ENCODE data around the gene CCZ1. TPM values are rescaled to one million over a fixed set of nuclear protein-coding genes. Genes with fewer than 3 reads are reported as not detected.
"Not testable (repeated sequence)": the region's sequence is repeated elsewhere in the genome, so short reads cannot be mapped to it uniquely, and the experiment has no call there.

Gene CCZ1
- total and polyA plus RNA-seq, 2 of the 4 experiments (the other 2 are of a cell fraction) = 25.4 to 28.7 TPM

DNA sequence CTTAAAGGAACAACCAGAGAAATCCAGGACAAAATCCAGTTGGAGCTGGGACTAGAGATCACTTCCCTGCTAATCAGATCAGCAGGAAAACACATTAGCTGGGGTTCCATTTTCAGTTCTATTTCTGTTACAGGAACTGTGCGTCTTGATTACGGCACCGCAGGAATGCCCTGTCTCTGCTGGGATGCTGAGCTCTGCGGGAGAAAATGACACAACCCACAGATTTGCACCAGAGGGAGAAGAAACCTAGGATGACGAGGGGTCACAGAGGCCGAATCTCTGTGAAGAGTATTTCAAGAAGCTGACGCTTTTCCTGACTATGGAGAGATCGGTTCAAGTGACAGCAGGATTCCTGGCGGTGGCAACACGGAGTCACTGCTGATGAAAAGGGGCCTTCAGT, 31.8 kb downstream of the CCZ1 start:
- H2BK20ac ChIP-seq (ENCODE audit: low read depth, low read length); intact Hi-C loops (cut with micrococcal nuclease); H3K56ac ChIP-seq (ENCODE audit: extremely low read depth, insufficient read depth, low read length); ATAC-seq (ENCODE audit: low read depth); H3K18ac ChIP-seq (ENCODE audit: low read depth, low read length); H3K9me3 ChIP-seq (ENCODE audit: control insufficient read depth, insufficient read depth, low read length); H2AK9ac ChIP-seq (replicated peaks; ENCODE audit: low read depth, low read length, poor library complexity); dilution Hi-C loops (cut with HindIII; ENCODE audit: low sequenced_read_pairs, unreplicated experiment); H4K8ac ChIP-seq (ENCODE audit: low read depth in 2 of 2, low read length in 2 of 2); H2BK120ac ChIP-seq (ENCODE audit: low read depth, low read length); H2BK5ac ChIP-seq (ENCODE audit: low read depth, low read length, poor library complexity, severe bottlenecking); H4K91ac ChIP-seq (ENCODE audit: insufficient read depth, low read depth, low read length); H2AFZ ChIP-seq (replicated peaks; ENCODE audit: low read length, poor library complexity); H3K27ac ChIP-seq (ENCODE audit: insufficient read depth, low read length); BruUV-seq (replicated peaks); H3K4me1 ChIP-seq (ENCODE audit: control insufficient read depth, insufficient read depth, low read length); POLR2A ChIA-PET (ENCODE audit: unreplicated experiment); H3K4me3 ChIP-seq (ENCODE audit: insufficient read depth, low read depth, low read length); H3K14ac ChIP-seq (replicated peaks; ENCODE audit: low read depth, low read length); DNase-seq; H3K79me1 ChIP-seq (ENCODE audit: low read depth in 1 of 2, low read length in 2 of 2); H2BK15ac ChIP-seq (ENCODE audit: low read depth, low read length); H3K9ac ChIP-seq (ENCODE audit: low read depth, low read length); H4K5ac ChIP-seq (ENCODE audit: low read depth, low read length); H3K4ac ChIP-seq (ENCODE audit: low read depth, low read length); H3K9me1 ChIP-seq (ENCODE audit: insufficient read depth, low read length); H3K4me2 ChIP-seq (ENCODE audit: low read depth, low read length); CTCF ChIA-PET; H3K27me3 ChIP-seq (ENCODE audit: control insufficient read depth, insufficient read depth, low read length); H4K20me1 ChIP-seq (ENCODE audit: insufficient read depth, low read length); in situ Hi-C loops (cut with MboI; ENCODE audit: low sequenced_read_pairs); H3K36me3 ChIP-seq (ENCODE audit: control insufficient read depth, insufficient read depth, low read length); H3K23ac ChIP-seq (ENCODE audit: low read depth, low read length); H2AK5ac ChIP-seq (ENCODE audit: low read depth, low read length): not testable (repeated sequence)
- WGBS, 2 experiments (ENCODE audit: extremely low coverage in 2 of 2, insufficient read length in 1 of 2) = no CpG with 5 or more reads among the region's 10 CpGs

DNA sequence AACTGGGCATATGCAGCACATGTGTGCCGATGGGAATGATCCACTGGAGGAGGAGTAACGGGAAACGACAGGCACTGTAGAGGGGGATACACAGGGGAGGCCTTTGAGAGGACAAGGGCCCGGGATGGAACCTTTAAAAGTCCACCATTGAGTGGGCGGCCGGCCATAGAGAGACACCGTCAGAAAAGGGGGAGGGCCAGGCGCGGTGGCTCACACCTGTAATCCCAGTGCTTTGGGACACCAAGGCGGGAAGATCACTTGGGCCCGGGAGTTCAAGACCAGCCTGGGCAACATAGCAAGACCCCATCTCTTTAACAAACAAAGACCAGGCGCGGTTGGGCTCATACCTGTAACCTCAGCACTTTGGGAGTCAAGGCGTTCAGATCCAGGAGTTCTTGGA, 32.7 kb downstream of the CCZ1 start:
- H3K79me1 ChIP-seq (ENCODE audit: low read depth in 1 of 2, low read length in 2 of 2); H3K27me3 ChIP-seq (ENCODE audit: control insufficient read depth, insufficient read depth, low read length); BruUV-seq (replicated peaks); H3K14ac ChIP-seq (replicated peaks; ENCODE audit: low read depth, low read length); intact Hi-C loops (cut with micrococcal nuclease); H3K9me3 ChIP-seq (ENCODE audit: control insufficient read depth, insufficient read depth, low read length); H3K18ac ChIP-seq (ENCODE audit: low read depth, low read length); H3K4me2 ChIP-seq (ENCODE audit: low read depth, low read length); CTCF ChIA-PET; H3K4me1 ChIP-seq (ENCODE audit: control insufficient read depth, insufficient read depth, low read length); POLR2A ChIA-PET (ENCODE audit: unreplicated experiment); H3K27ac ChIP-seq (ENCODE audit: insufficient read depth, low read length); ATAC-seq (ENCODE audit: low read depth); in situ Hi-C loops (cut with MboI; ENCODE audit: low sequenced_read_pairs); H3K9ac ChIP-seq (ENCODE audit: low read depth, low read length); H2BK15ac ChIP-seq (ENCODE audit: low read depth, low read length); DNase-seq; H2AFZ ChIP-seq (replicated peaks; ENCODE audit: low read length, poor library complexity); H3K4me3 ChIP-seq (ENCODE audit: insufficient read depth, low read depth, low read length); H4K91ac ChIP-seq (ENCODE audit: insufficient read depth, low read depth, low read length); H3K23ac ChIP-seq (ENCODE audit: low read depth, low read length); H3K36me3 ChIP-seq (ENCODE audit: control insufficient read depth, insufficient read depth, low read length); H2BK120ac ChIP-seq (ENCODE audit: low read depth, low read length); H3K56ac ChIP-seq (ENCODE audit: extremely low read depth, insufficient read depth, low read length); H2AK5ac ChIP-seq (ENCODE audit: low read depth, low read length); H4K20me1 ChIP-seq (ENCODE audit: insufficient read depth, low read length); H4K5ac ChIP-seq (ENCODE audit: low read depth, low read length); H2BK5ac ChIP-seq (ENCODE audit: low read depth, low read length, poor library complexity, severe bottlenecking); H3K9me1 ChIP-seq (ENCODE audit: insufficient read depth, low read length); H4K8ac ChIP-seq (ENCODE audit: low read depth in 2 of 2, low read length in 2 of 2); H3K4ac ChIP-seq (ENCODE audit: low read depth, low read length); H2AK9ac ChIP-seq (replicated peaks; ENCODE audit: low read depth, low read length, poor library complexity); H2BK20ac ChIP-seq (ENCODE audit: low read depth, low read length); dilution Hi-C loops (cut with HindIII; ENCODE audit: low sequenced_read_pairs, unreplicated experiment): not testable (repeated sequence)
- 100% methylated on average over 2 of the region's 14 CpGs; no CpG with 5 or more reads in 1 of the 2 experiments for WGBS, 2 experiments (ENCODE audit: extremely low coverage in 2 of 2, insufficient read length in 1 of 2)
